C4-2B (cell line): ENCODE data around the gene OR51G2.

Source experiments
- H3K27ac ChIP-seq: fragments of 450-650 bp; 2 replicates; pipeline ENCODE4 v1.5.1; 2017
- ZFX ChIP-seq: fragments of 450-650 bp; IDR thresholded peaks from 2 replicates; pipeline ENCODE4 v1.6.1; 2017
- TF ChIP-seq, protein P1 (sequence below): fragments of 450-650 bp; conservative IDR thresholded peaks from 2 replicates; pipeline ENCODE4 v1.5.1; 2017; ENCODE audit warnings: mild to moderate bottlenecking

The OR51G2 gene

GRCh38 chr11:4865855-4866254 lies 53.3 kb downstream of the OR51G2 start:
- H3K27ac ChIP-seq, result no peak overlapping the region
- TF ChIP-seq ZFX, result no peak
- TF ChIP-seq, protein P1, sequence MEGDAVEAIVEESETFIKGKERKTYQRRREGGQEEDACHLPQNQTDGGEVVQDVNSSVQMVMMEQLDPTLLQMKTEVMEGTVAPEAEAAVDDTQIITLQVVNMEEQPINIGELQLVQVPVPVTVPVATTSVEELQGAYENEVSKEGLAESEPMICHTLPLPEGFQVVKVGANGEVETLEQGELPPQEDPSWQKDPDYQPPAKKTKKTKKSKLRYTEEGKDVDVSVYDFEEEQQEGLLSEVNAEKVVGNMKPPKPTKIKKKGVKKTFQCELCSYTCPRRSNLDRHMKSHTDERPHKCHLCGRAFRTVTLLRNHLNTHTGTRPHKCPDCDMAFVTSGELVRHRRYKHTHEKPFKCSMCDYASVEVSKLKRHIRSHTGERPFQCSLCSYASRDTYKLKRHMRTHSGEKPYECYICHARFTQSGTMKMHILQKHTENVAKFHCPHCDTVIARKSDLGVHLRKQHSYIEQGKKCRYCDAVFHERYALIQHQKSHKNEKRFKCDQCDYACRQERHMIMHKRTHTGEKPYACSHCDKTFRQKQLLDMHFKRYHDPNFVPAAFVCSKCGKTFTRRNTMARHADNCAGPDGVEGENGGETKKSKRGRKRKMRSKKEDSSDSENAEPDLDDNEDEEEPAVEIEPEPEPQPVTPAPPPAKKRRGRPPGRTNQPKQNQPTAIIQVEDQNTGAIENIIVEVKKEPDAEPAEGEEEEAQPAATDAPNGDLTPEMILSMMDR, result no peak

DNA sequence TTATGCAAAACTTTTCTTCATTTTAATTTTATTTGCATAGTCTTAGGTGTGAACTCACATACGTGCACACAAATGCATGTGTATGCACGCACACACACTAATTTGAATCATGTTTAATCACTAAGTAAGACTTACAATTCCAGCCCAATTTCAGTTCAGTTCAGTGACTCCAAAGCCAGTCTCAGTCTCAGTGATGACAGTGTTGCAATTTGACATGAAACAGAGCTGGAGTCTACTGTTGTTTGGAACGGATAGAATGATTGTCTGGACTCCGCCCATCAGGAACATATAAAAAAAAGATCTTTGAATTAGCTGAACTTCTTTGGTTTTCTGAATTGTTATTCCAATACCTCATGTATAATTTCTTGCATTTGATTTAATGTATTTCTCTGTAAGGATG lies 55.3 kb downstream of the OR51G2 start:
- TF ChIP-seq, protein P1, result no peak
- no peak for TF ChIP-seq ZFX
- H3K27ac ChIP-seq, result no peak overlapping the region
